ENCODE data around the gene DLG4. TPM values are rescaled to one million over a fixed set of nuclear protein-coding genes. Genes with fewer than 3 reads are reported as not detected.

Gene DLG4
- total RNA-seq, 4 donors from 2014 or later: 2.7 to 7.7 (median 4.7) TPM

GRCh38 chr17:7240375-7240774 lies 20.7 kb upstream of the DLG4 start:
- DNase-seq (ENCODE audit: low spot score in 2 of 2): no peak
- intact Hi-C loops (cut with DNase I; ENCODE audit: low total_unique reads): no loop called here
- WGBS, 2 donors: 58 to 68% methylated on average over 4 of the region's 4 CpGs
- H3K4me3 ChIP-seq (ENCODE audit: low read depth, poor library complexity, severe bottlenecking): no peak overlapping the region
- TF ChIP-seq CTCF (IDR thresholded peaks at IDR 0.05) (no peak), POLR2A (IDR thresholded peaks at IDR 0.05) (no peak)

DNA sequence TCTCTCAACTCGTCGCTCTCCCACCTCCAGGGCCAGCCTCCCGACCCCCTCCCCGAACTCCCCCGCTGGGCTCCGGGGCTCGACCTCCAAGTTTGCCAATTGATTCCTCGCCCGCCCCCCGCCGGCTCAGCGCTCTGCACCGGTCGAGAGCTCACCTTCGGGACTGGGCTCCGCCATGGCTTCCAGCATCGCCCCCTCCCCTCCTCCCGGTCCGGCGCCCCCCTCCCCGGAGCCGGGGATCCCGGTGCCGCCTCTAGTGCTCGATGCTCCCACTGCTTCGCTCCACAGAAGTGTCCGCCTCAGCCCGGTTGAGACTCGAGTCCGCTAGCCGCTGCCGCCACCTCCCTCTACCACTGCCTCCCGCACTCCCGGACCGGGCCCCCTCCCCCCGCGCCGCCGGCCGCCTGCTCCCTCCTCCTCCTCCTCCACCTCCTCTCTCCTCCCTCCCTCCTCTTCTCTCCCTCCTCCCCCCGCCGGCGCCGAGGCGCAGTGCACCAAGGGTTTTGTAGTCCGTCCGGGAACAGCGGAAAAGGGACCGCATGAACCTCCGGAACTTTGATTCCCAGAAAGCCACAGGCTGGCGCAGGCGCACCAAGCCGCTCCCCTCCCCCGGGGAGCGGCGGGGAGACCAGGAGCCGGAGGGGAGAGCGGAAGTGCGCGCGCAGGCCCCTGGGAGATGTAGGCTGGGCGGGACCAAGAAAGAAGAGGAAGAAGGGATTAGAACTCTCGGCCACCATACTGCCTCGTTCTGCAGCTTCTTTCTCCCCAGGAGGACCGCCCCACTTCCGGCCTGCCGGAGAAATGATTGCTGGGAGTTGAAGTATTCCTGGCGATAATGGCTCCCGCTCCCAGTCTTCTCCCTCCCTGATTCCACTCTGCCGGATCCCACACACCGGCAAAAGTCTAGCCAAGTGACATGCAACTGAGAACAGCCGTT lies 19.7 kb upstream of the DLG4 start, which contains the start of gene PHF23:
Gene PHF23 (minus strand): TSS at position 367 of the 937 bp plus-strand sequence. CDS start 178 bp downstream, at position 189.
- TF ChIP-seq CTCF (IDR thresholded peaks at IDR 0.05) (peak in 1 of 3 donors; percentile 64), POLR2A (IDR thresholded peaks at IDR 0.05) (peak in 1 of 2 donors; percentile 40)
- DNase-seq (ENCODE audit: low spot score in 2 of 2): peak; percentile 99 to 100
- WGBS, 2 donors: 1% methylated on average over 67 to 72 of the region's 72 CpGs

DNA sequence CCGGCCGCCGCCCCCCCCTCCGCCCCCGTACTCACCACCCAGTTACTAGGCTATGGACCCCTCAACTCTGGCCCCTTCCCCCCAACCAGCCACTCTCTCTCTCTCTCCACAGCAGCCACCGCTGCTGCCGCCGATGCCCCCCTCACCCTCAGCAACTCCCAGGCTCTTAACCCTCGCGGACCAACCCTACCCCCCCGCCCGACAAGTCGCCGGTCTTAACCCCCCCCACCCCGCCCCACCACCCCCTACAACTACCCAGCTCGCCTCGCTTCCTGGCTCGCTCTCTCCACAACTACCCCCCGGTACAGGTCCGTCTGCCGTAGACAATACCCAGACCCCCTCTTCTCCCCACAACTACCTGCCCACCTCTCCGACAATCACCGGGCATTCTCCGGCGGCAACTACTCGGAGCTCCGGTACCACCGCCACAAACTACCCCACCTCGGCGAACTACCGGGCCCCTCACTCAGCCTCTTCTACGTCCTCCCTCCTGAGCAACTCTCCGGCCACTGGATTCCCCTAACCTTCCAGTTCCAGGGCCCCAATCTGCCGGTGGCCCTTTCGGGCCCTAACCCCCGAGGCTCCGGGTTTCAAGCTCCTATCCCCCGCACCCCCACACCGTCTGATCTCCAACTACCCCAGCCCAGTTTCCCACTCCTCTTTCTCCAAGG lies 18.9 kb upstream of the DLG4 start:
- H3K4me3 ChIP-seq (ENCODE audit: low read depth, poor library complexity, severe bottlenecking): peak overlapping the region; percentile 99
- intact Hi-C loops (cut with DNase I; ENCODE audit: low total_unique reads): no loop called here
- TF ChIP-seq CTCF (IDR thresholded peaks at IDR 0.05) (no peak), POLR2A (IDR thresholded peaks at IDR 0.05) (no peak)
- DNase-seq (ENCODE audit: low spot score in 2 of 2): no peak
- WGBS, 2 donors: 0 to 1% methylated on average over 26 to 31 of the region's 39 CpGs

More for the DNA sequence above, 19.7 kb upstream of the DLG4 start, which contains the start of gene PHF23:
- H3K4me3 ChIP-seq (ENCODE audit: low read depth, poor library complexity, severe bottlenecking): peak within 1 kb of the TSS; percentile 99
- intact Hi-C loops (cut with DNase I; ENCODE audit: low total_unique reads): no loop called here

DNA sequence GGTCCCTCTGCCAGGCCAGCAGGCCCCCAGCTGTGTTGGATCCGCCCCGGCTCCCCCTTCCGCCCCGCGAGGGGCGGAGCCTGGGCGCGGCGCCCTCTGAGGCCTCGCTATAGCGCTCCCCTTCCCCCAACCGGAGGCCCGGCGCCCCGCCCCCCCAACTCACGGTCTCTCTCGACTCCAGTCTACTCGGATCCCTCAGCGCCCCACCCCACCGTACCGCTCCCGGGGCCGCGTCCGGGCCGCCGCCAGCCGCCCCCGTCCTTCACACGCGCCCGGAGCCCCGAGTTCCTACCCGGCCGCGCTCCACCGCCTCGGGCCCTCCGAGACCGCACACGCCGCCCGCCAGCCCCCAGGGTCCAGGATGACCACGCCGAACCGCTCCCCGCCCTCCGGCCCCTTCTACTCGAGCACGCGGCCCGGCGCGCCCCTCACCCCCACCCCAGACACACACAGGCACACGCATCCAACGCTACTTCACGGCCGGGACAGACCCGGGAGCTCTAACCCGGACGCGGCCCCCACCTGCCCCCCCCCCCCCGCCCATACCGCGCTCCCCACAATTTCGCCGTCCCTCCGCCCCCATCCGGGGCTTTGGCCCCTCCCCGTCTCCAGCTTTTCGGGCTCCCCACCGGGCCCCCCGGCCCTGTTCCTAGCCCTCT lies 18.3 kb upstream of the DLG4 start:
- no peak for TF ChIP-seq CTCF (IDR thresholded peaks at IDR 0.05)
- TF ChIP-seq POLR2A (IDR thresholded peaks at IDR 0.05): no peak
- H3K4me3 ChIP-seq (ENCODE audit: low read depth, poor library complexity, severe bottlenecking): peak overlapping the region; percentile 99
- peak in 1 of 2 donors; percentile 96 for DNase-seq (ENCODE audit: low spot score in 2 of 2)
- intact Hi-C loops (cut with DNase I; ENCODE audit: low total_unique reads): no loop called here
- 0 to 1% methylated on average over 40 to 44 of the region's 73 CpGs for WGBS, 2 donors

- intact Hi-C loops (cut with DNase I; ENCODE audit: low total_unique reads): no loop called here
- H3K4me3 ChIP-seq (ENCODE audit: low read depth, poor library complexity, severe bottlenecking): no peak overlapping the region
- no peak for DNase-seq (ENCODE audit: low spot score in 2 of 2)
- no peak for TF ChIP-seq POLR2A (IDR thresholded peaks at IDR 0.05)
- TF ChIP-seq CTCF (IDR thresholded peaks at IDR 0.05): no peak
- 20 to 28% methylated on average over 6 of the region's 6 CpGs for WGBS, 2 donors
Measured at GRCh38 chr17:7237266-7237760, 17.7 kb upstream of the DLG4 start.
